Measurements from ENCODE around the gene ENO2.

The ENO2 gene

DNA sequence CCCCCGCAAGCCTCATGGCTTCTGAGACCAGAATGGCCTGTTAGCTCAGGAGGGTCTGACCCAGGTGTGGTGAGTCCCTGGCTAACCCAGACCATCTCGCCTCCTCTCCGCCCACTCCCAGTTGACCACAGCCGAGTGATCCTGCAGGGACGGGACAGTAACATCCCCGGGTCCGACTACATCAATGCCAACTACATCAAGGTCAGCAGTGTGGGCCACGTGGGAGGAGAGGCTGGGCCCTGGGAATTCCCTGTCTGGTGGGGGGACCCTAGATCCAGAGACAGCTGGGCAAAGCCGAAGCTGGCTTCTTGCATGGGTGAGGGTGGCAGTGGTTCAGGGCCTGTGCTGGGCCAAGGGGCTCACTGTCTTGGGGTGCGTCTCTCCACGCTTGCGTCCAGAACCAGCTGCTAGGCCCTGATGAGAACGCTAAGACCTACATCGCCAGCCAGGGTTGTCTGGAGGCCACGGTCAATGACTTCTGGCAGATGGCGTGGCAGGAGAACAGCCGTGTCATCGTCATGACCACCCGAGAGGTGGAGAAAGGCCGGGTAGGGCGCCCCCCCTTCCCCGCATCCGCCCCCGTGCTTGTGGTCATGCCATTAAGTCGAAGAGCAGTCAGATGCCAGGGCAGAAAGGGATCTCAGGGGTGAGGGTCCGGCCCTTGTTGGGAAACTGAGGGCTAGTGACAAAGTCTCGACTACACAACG is 41.8 kb downstream of the ENO2 start:
- ChIA-PET CTCF (no interaction called here), POLR2A (ENCODE audit: low non-redundant PET) (no interaction called here)
- H3K27ac ChIP-seq, result no peak overlapping the region
- DNase-seq (ENCODE audit: low spot score), result no peak
- TF ChIP-seq, protein P1, sequence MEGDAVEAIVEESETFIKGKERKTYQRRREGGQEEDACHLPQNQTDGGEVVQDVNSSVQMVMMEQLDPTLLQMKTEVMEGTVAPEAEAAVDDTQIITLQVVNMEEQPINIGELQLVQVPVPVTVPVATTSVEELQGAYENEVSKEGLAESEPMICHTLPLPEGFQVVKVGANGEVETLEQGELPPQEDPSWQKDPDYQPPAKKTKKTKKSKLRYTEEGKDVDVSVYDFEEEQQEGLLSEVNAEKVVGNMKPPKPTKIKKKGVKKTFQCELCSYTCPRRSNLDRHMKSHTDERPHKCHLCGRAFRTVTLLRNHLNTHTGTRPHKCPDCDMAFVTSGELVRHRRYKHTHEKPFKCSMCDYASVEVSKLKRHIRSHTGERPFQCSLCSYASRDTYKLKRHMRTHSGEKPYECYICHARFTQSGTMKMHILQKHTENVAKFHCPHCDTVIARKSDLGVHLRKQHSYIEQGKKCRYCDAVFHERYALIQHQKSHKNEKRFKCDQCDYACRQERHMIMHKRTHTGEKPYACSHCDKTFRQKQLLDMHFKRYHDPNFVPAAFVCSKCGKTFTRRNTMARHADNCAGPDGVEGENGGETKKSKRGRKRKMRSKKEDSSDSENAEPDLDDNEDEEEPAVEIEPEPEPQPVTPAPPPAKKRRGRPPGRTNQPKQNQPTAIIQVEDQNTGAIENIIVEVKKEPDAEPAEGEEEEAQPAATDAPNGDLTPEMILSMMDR (conservative IDR thresholded peaks at IDR 0.05; ENCODE audit: low read depth), result no peak

DNA sequence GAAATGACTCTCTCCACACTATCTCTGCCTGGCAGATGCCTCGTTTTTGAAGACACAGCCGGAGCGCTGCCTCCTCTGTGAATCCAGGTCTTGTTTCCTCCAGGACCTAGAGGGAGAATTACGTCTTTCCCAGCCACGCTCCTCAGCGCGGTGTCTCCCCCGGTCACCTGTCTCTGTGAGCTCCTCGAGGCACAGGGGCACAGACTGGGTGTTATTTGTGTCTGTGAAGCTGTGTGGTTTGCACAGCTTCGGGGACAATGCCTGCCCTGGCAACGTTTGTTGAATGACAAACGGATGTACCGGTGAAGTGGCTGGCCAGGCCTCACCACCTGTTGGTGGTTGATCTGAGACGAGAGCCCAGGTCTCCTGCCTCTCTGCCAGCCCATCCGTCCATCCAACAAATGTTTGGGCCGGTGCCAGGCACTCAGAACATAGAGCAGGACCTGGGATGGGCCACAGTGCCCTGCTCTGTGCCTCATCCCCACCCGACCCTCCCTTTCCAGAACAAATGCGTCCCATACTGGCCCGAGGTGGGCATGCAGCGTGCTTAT is 42.8 kb downstream of the ENO2 start:
- TF ChIP-seq, protein P1 (conservative IDR thresholded peaks at IDR 0.05; ENCODE audit: low read depth), result no peak
- ChIA-PET POLR2A (ENCODE audit: low non-redundant PET) (no interaction called here), CTCF (no interaction called here)
- no peak for DNase-seq (ENCODE audit: low spot score)
- H3K27ac ChIP-seq, result peak overlapping the region; percentile 66

DNA sequence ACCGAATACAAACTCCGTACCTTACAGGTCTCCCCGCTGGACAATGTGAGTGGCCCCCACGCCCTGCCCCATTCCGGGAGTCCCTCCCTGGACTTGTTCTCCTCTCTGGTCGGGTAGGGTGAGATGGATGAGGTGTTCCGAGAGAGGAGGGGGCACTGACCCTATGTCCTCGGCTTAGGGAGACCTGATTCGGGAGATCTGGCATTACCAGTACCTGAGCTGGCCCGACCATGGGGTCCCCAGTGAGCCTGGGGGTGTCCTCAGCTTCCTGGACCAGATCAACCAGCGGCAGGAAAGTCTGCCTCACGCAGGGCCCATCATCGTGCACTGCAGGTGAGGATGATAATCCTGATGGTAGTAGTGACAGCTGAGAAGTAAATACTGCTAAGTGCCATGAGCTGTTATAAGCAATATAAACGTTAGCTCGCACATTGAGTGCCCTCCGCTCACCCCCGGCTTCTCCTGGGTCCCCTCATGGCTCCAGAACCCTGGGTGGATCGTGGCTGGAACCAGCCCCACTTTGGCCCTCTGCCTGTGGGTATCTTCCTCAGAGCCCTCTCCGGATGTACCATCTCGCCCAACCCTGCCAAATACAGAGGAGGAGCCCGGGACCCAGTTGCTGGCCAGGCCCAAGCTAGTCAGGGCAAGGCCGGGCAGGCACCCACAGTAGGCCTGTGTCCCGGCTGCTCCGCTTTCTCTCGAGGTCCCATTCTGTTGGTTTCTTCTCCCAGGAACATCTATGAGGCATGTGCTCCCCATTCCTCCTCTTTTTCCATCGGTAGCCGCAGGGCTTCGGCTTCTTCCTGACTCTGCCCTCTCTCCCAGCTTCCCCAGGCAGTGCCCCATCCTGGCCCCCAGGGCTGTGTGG is 43.6 kb downstream of the ENO2 start:
- ChIA-PET POLR2A (ENCODE audit: low non-redundant PET) (interaction anchor here (1.3 kb wide), 1 partner anchor 11 kb away, joined by 5 read pairs; no protein-coding TSS in a partner anchor), CTCF (no interaction called here)
- no peak for DNase-seq (ENCODE audit: low spot score)
- TF ChIP-seq, protein P1 (conservative IDR thresholded peaks at IDR 0.05; ENCODE audit: low read depth), result no peak
- H3K27ac ChIP-seq, result peak overlapping the region; percentile 66

DNA sequence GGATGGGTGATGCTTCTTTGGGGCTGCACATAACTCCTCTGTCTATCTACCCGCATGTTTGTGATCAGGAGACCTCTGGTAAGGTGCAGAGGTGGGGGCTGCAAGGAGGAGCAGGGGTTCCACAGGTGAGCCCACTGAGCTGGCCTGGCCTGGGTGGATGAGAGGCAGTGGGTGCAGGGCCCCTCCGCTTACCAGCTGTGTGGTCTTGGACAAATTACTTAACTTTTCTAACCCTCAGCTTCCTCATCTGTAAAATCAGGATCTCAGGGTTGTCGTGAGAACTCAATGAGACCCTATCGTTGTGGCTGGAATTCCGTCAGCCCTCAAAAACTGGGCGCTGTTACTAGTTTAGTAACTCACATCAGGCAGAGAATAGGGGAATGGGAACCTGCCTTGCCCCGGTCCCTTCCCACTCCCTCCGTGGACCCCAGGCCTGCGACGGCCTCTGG is 44.3 kb downstream of the ENO2 start:
- TF ChIP-seq, protein P1 (conservative IDR thresholded peaks at IDR 0.05; ENCODE audit: low read depth), result no peak
- POLR2A ChIA-PET (ENCODE audit: low non-redundant PET), result interaction anchor here (1.3 kb wide), 1 partner anchor 12 kb away, joined by 5 read pairs; no protein-coding TSS in a partner anchor
- peak overlapping the region; percentile 66 for H3K27ac ChIP-seq
- CTCF ChIA-PET, result interaction anchor here (0.5 to 1.3 kb wide), 2 partner anchors 14 to 60 kb away, joined by 4 to 5 read pairs; partner anchors contain the start of gene LPCAT3
- no peak for DNase-seq (ENCODE audit: low spot score)

DNA sequence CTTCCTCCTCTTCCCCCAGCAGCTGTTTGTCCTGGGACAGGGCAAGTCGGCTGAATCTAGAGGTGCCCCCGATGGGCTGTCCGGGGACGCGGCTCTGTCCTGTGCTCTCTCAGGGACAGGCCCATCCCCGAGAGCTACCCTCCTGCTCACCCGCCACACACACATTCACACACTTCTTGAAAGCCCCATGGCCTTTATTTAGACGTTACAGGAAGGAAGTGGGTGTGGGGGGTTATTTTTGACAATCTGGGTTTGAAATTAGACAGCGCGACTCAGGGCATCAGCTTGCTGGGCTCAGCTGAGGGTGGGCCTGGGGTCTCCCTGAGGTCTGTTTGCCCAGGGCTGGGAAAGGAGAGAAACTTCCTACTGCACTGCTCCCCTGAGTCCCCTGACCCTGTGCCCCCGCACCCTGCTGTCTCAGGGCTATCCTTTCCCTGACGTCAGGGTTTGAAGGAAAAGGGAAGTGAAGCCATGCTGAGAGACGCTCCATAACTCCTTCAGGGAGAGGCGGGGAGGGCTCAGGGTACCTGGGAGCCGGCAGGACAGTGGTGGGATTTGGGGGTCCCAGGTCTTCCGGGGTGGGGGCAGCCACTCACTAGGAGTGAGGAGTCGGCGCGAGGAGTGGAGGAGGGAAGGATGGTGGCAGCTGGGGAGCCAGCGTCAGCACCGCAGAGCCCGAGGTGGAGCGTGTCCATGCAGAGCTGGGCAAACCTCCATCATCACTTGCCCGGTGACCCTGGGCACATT is 44.9 kb downstream of the ENO2 start:
- peak overlapping the region; percentile 66 for H3K27ac ChIP-seq
- ChIA-PET POLR2A (ENCODE audit: low non-redundant PET) (interaction anchor here (1.3 kb wide), 1 partner anchor 13 kb away, joined by 5 read pairs; no protein-coding TSS in a partner anchor), CTCF (interaction anchor here (0.5 to 1.3 kb wide), 3 partner anchors 12 to 59 kb away, joined by 3 to 5 read pairs (median 4); partner anchors contain the start of gene LPCAT3)
- TF ChIP-seq, protein P1 (conservative IDR thresholded peaks at IDR 0.05; ENCODE audit: low read depth), result no peak
- no peak for DNase-seq (ENCODE audit: low spot score)
